GM21528 (cell line): ENCODE data around the gene CCDC187.

ENCODE experiments used
- ATAC-seq: cut with Tn5 transposase; IDR thresholded peaks from one replicate; pipeline ENCODE4 v1.9.1; 2021; ENCODE audit warnings: mild to moderate bottlenecking, moderate library complexity; ENCODE audit not compliant: unreplicated experiment, low FRiP score

Gene CCDC187

DNA sequence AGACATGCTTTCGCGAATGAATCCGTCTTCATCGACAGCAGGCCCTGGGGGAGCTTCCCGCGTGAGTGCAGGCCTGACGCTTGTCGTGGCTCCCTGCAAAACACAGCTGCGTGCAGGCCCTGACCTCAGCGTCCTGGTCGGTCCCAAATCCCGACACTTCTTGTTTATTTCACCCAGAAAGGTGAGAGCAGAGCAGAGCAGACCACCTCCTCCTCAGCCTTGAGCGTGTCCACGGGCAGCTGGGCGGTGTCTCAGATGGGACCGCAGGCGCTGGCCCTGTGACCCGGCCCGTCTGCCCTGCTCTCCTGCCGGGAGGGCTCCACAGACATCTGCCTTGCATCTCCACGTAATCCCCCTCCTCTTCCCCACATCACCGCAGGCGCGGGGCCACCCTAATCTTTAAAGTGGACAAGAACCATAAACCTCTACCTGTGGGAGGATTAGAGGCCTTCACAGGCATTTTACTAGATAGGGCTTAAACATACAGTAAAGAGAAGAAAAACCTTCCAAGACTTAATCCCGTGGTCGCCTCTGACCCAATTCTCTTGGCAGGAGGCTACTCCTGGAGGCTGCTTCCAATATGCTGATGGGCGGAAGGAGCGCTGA lies 91.4 kb downstream of the CCDC187 start:
- no peak for ATAC-seq

DNA sequence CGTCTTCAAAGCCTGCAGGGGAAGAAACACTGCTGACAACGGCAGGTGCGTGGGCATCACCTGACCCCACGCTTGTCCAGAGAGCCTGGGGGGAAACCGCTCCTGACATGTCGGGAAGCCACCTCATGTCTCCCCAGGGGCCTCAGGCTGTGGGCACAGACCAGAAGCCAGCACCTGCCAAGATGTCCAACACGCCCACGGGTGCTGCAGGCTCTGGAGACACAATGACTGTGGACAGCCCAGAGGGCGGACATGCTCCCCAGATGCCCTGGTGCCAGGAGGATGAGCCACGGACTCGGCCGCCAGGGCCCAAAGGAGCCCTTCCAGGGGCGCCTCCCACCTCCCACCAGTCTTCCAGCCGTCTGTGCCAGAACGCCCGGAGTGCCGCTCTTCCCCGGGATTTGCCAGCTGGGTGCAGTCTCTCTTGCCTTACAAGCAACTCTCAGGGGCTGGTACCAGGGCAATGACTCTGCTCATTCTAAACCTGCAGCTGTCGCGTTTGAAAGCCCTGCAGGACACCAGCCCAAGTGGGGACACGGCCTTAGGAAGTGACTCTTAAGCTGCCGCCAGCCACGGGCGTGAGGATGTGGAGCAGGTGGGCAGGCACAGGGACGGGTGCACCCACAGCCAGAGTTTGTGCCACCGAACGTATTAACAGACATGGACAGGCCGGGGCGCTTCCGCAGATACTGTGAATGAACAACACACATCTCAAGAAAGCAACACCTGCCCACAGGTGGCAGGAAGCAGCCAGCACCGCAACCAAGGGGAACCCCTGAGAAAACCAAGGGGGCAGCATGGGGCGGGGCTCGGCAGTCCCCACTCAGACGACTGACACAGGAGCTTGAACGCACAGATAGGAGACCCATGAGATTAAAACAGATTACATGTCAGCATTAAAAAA lies 92.2 kb downstream of the CCDC187 start:
- ATAC-seq: no peak

GRCh38 chr9:136211006-136211405 lies 92.9 kb downstream of the CCDC187 start:
- no peak for ATAC-seq

DNA sequence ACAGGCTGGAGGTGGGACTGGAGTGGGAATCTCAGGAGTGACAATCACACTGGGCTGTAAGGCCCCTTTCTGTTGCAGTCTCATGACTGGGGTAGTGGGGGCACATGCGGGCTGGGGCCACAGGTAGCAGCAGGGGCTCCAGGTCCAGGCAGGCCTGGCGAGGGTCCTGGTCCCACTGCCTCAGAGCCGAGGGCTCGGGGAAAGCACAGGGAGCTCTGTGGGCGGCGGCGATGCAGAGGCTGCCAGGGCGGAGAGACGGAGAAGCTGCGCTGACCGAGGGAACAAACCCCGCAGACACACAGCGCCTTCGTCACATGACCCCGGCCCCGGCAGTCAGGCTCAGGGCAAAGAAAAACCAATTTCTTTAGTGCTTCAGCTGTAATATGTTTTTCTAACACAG lies 93.6 kb downstream of the CCDC187 start:
- ATAC-seq: no peak

- no peak for ATAC-seq
Observed at GRCh38 chr9:136209786-136210185, 94.1 kb downstream of the CCDC187 start.

- ATAC-seq: no peak
Observed at GRCh38 chr9:136209232-136209631, 94.7 kb downstream of the CCDC187 start.

DNA sequence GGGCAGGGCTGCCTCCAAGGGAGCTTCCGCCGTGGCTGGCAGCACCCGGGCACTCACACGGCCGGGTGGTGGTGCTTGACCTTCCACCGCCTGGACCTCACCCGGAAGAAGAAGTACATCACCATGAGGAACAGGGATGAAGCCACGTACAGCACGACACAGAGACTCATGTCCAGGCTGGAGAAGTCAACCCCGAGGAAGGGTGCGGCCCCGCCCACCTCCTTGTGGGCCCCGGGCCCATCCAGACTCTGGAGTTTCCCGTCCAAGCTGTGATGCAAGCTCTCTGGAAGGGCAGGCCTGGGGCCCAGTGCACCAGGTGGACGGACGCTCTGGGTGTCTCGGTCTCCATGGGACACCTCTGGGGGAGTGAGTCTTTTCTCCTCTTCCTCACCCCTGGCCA lies 95.2 kb downstream of the CCDC187 start:
- ATAC-seq: no peak

DNA sequence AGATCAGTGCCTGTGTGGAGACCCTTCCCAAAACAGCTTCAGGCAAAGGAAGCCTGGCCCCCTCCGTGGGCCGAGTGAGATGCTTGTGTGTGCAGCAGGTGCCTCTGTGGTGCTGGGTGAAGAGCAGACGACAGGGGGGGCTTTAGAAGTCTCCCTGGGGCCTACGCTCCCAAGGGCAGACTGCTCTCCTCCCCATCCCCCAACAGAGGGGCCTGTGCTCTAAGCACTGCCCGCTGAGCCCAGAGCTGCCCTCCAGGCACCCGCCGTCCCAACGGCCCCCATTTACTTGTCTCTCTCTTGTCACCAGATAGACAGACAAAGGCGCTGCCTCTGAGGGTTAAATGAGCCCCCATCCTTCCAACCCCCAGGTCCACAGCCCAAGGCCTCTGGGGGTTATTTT lies 96.3 kb downstream of the CCDC187 start:
- no peak for ATAC-seq

- ATAC-seq: no peak
Observed at GRCh38 chr9:136206602-136207275, 97.2 kb downstream of the CCDC187 start.

- ATAC-seq: no peak
Observed at GRCh38 chr9:136205707-136205992, 98.2 kb downstream of the CCDC187 start.

DNA sequence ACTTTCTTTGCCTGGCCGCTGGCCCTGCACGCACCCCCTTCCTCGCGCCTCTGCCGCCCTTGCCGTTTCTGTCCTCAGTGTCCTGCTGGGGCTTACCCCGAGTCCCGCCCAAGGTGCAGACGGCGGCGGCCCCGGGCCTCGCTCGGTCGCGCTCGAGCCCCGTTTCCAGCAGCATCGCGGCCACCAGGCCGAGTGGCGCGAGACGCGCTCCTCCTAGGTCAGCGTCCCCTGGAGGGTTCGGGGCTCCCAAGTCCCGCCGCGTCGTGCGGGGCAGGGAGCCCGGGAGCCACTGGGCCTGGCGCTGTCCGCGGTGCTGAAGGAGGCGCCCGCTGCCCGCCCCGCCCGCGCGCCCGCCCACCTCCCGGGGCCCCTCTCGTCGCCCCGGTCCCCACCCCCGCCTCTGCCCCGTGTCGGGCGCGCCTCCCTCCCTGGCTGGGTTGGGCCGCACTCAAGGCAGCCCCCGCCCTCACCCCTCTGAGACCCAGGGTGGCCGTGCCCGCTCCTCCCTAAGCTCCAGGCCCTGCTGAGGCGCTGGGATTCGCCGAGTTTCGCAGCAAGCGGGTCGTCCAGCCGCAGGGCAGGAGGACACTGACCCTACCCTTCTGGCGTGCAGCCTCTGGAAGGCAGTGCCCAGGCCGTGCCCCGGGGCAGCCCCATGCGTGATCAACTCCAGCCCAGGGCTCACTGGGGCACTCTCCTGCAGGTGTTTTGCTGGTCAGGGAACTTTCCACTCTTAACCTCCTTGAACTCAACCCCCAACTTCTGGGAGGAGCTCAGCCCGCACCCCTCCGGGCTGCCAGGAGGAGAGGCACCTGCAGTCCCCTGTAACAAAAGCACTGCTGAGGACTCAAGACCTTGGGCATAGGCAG lies 98.8 kb downstream of the CCDC187 start, which contains the start of gene LHX3:
LHX3 (minus strand) TSS at position 291 of the 869 bp plus-strand sequence; CDS start at position 175, 116 bp downstream.
- no peak for ATAC-seq

DNA sequence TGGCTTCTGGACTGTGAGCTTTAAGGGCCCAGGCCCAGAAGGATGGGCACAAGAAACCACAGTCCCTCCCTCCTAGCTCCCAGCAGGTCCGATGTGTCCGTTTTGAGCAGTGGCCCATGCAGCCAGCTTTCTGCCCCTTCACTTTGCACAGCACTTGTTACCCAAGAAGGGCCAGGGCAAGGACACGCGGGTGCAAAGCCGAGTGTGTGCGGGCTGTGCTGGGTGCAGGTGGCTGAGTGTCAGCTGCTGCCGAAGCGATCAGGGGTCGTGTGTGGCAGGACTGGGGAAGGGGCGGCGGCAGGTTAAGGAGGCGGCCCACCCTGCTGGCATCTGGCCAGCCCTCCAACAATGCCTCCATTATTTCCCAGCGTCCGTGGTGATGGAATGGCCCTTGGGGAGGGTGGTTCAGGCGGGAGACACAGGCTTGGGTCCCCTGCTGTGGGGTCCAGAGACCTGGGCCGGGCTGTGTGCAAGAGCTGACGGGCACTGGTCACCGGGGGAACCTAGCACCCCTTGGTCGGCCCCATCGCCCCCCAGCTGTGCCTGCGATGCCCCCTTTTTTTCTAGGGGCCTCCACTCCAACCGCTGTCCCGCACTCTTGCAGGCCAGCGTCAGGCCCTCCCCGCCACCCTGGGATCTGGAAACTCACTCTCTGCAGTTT lies 99.6 kb downstream of the CCDC187 start:
- no peak for ATAC-seq

DNA sequence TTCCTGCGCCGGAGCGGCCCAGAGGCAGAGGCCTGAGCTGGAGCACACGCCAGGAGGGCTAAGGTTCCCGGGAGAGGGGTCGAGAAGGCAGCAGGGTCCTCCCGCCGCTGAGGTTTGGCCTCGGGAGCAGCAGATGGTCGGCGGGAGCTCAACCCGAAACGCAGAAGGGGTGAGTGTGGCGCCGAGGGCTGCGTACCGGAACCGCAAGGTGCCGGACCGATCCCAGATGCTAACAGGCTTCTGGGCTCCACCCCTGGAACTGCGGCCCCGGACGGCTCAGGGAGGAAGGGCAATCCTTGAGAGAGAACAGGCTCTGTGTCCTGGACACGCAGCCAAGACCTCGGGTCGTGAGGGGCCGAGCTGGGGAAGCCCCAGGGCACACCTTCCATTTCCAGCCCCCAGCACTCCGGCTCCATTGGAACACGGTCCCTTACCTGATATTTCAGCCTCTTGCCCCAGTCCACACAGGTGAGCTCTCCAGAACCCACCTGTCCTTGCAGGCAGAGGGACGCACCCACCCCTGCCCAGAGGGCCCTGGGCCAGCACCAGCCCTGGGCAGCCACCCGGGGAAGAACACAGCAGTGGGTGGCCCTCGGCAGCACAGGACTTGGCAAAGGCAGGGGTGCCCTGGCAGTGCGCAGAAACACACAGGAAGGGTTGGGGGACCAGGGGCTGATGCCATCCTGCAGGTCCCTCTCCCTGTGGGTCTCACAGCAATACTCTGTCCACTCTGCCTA lies 100.3 kb downstream of the CCDC187 start:
- no peak for ATAC-seq

- no peak for ATAC-seq
Observed at GRCh38 chr9:136202454-136203407, 101.2 kb downstream of the CCDC187 start.

- no peak for ATAC-seq
Observed at GRCh38 chr9:136201609-136202453, 102.1 kb downstream of the CCDC187 start.

DNA sequence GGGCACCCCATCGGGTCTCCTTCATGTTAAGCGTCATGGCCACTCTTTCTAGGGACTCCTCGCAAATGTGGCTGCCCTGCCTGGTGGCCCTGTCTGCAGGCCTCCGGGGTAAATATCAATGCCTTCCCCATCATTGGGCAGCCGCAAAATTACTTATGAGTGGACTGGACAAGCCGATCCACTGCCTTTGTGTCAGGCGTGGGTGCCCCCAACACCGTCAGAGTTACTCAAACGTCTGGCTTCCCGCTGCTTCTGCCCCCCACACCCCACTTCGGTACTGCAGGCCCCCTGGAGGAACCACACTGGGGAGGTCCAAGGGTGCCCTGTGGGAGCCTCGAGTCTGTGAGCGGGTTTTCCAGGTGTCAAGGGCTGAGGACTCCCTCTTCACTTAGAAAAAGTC lies 102.7 kb downstream of the CCDC187 start:
- no peak for ATAC-seq

DNA sequence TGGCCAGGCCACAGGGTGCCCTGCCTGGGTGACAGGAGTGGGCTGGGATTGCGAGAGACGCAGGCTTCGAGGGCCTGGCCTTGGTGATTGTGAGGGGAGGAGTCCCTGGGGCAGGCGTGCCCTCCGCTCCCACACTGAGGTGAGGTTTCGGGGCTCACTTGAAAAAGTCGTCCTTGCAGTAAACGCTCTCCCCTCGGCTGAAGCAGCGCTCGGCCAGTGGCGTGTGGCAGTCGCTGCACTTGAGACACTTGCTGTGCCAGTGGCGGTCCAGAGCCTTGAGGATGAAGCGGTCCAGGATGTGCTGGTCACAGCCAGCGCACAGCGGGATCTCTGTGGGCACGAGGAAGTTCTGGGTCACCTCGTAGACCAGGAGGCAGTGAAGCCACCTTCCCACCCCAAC lies 103.5 kb downstream of the CCDC187 start:
- ATAC-seq: no peak
